ENCODE results near the gene CNR1.

GRCh38 chr6:88142297-88142668, 23.9 kb downstream of the CNR1 start:
- no peak for TF ChIP-seq ZNF138 (CRISPR knock-in tag; conservative IDR thresholded peaks at IDR 0.05)
- TF ChIP-seq GABPB1 (CRISPR knock-in tag; IDR thresholded peaks at IDR 0.05) = no peak
- no peak for TF ChIP-seq ELF4 (CRISPR knock-in tag; IDR thresholded peaks at IDR 0.05; ENCODE audit: low read depth)
- no peak for TF ChIP-seq NR3C1 (CRISPR knock-in tag; conservative IDR thresholded peaks at IDR 0.05; ENCODE audit: low read depth)
- TF ChIP-seq JAZF1 (CRISPR knock-in tag; IDR thresholded peaks at IDR 0.05) = no peak
- no peak for TF ChIP-seq CTCF (IDR thresholded peaks at IDR 0.05)
- no peak for TF ChIP-seq TCF7 (CRISPR knock-in tag; IDR thresholded peaks at IDR 0.05; ENCODE audit: low read depth)
- no peak for TF ChIP-seq PREB (CRISPR knock-in tag; IDR thresholded peaks at IDR 0.05; ENCODE audit: borderline replicate concordance)
- TF ChIP-seq SP1 (CRISPR knock-in tag; conservative IDR thresholded peaks at IDR 0.05) = no peak
- TF ChIP-seq MYBL2 (CRISPR knock-in tag; IDR thresholded peaks at IDR 0.05) = no peak
- no peak for TF ChIP-seq E2F5 (CRISPR knock-in tag; IDR thresholded peaks at IDR 0.05)

All from WTC11 (cell line).